RWPE1 (cell line): Measurements from ENCODE around the gene CPT1C.

ENCODE experiments used
- CTCF ChIA-PET: fragments of 350-600 bp; sonication (Branson Sonifier 250); formaldehyde crosslinking; extraction: SDS; loops from one replicate; lab custom pipeline; 2021; lab: Yijun Ruan, JAX
- POLR2A ChIA-PET: fragments of 400-600 bp; formaldehyde crosslinking; extraction: SDS; loops from one replicate; lab custom pipeline; 2020; ENCODE audit warnings: antibody characterized with exemption; ENCODE audit not compliant: low non-redundant PET; lab: Yijun Ruan, JAX
- DNase-seq: peaks from one replicate; pipeline ENCODE4 v3.0.0; 2012; ENCODE audit warnings: low spot score
- H3K27ac ChIP-seq: fragments of 450-650 bp; 2 replicates; pipeline ENCODE4 v1.5.1; 2017
- TF ChIP-seq, protein P1 (sequence below): fragments of 450-650 bp; conservative IDR thresholded peaks from 2 replicates; pipeline ENCODE4 v1.5.1; 2017; ENCODE audit warnings: low read depth, mild to moderate bottlenecking

Gene CPT1C

DNA sequence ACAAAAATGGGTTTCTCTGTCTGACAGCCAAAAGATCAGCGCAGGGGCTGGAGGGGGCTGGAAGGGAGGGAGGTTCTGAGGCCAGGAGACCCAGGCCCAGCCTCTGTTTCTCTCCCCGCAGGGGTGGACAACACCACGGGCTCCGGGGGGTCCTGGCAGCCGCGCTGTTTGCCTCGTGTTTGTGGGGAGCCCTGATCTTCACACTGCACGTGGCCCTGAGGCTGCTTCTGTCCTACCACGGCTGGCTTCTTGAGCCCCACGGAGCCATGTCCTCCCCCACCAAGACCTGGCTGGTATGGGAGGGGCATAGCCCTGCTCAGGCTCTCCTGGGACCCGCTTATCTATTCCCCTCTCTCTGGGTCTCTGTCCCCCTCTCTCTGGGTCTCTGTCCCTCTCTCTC is 9.6 kb downstream of the CPT1C start:
- TF ChIP-seq, protein P1, sequence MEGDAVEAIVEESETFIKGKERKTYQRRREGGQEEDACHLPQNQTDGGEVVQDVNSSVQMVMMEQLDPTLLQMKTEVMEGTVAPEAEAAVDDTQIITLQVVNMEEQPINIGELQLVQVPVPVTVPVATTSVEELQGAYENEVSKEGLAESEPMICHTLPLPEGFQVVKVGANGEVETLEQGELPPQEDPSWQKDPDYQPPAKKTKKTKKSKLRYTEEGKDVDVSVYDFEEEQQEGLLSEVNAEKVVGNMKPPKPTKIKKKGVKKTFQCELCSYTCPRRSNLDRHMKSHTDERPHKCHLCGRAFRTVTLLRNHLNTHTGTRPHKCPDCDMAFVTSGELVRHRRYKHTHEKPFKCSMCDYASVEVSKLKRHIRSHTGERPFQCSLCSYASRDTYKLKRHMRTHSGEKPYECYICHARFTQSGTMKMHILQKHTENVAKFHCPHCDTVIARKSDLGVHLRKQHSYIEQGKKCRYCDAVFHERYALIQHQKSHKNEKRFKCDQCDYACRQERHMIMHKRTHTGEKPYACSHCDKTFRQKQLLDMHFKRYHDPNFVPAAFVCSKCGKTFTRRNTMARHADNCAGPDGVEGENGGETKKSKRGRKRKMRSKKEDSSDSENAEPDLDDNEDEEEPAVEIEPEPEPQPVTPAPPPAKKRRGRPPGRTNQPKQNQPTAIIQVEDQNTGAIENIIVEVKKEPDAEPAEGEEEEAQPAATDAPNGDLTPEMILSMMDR, result no peak
- ChIA-PET CTCF (no interaction called here), POLR2A (no interaction called here)
- DNase-seq, result no peak
- no peak overlapping the region for H3K27ac ChIP-seq

DNA sequence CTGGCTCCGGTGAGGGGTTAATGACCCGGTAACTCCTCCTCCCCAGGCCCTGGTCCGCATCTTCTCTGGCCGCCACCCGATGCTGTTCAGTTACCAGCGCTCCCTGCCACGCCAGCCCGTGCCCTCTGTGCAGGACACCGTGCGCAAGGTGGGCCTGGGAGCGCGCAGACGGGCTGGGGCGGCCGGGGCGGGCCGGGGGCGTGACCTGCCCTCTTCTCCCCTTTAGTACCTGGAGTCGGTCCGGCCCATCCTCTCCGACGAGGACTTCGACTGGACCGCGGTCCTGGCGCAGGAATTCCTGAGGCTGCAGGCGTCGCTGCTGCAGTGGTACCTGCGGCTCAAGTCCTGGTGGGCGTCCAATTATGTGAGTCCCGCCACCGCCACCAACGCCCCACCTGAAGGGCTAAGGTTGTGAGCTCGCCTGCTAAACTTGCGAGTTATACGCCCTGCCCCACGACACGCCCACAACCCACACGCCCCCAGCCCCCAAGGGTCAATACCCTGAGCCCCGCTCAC is 10.4 kb downstream of the CPT1C start:
- ChIA-PET POLR2A (no interaction called here), CTCF (no interaction called here)
- no peak for DNase-seq
- TF ChIP-seq, protein P1, result no peak
- H3K27ac ChIP-seq, result no peak overlapping the region

DNA sequence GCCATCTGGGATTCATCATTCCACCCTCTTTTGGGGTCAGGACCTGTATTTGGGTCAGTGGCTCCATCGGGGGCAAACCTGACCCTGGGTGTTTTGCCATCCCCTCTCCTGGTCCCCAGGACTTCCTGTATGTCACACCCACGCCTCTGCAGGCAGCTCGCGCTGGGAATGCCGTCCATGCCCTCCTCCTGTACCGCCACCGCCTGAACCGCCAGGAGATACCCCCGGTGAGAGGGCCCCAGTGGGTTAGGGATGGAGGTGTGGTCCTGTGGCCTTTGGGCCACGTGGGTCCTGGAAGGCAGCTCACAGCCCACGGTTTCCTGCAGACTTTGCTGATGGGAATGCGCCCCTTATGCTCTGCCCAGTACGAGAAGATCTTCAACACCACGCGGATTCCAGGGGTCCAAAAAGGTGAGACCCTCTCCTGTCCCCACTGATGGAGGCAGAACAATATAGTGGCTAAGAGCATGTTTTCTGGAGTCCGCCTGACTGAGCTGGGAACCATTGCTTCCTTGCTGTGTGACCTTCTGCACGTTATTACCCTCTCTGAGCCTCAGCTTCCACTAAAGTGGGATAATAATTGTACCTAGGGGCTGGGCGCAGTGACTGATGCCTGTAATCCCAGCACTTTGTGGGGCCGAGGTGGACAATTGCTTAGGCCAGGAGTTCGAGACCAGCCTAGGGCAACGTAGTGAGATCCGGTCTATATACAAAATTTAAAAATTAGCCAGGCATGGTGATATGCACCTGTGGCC is 14.1 kb downstream of the CPT1C start:
- ChIA-PET CTCF (interaction anchor here (0.7 kb wide), 1 partner anchor 24 kb away, joined by 3 read pairs; no protein-coding TSS in a partner anchor), POLR2A (no interaction called here)
- H3K27ac ChIP-seq, result no peak overlapping the region
- TF ChIP-seq, protein P1, result no peak
- no peak for DNase-seq

DNA sequence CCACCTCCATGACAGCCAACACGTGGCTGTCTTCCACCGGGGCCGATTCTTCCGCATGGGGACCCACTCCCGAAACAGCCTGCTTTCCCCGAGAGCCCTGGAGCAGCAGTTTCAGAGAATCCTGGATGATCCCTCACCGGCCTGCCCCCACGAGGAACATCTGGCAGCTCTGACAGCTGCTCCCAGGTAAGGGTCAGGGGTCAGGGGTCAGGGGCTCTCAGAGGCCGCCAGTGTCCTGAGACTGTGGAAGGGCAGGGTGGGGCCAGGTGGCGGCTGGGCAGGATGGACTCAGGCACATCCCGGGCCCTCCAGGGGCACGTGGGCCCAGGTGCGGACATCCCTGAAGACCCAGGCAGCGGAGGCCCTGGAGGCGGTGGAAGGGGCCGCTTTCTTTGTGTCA is 15.0 kb downstream of the CPT1C start:
- ChIA-PET CTCF (no interaction called here), POLR2A (no interaction called here)
- no peak overlapping the region for H3K27ac ChIP-seq
- DNase-seq, result no peak
- TF ChIP-seq, protein P1, result no peak

DNA sequence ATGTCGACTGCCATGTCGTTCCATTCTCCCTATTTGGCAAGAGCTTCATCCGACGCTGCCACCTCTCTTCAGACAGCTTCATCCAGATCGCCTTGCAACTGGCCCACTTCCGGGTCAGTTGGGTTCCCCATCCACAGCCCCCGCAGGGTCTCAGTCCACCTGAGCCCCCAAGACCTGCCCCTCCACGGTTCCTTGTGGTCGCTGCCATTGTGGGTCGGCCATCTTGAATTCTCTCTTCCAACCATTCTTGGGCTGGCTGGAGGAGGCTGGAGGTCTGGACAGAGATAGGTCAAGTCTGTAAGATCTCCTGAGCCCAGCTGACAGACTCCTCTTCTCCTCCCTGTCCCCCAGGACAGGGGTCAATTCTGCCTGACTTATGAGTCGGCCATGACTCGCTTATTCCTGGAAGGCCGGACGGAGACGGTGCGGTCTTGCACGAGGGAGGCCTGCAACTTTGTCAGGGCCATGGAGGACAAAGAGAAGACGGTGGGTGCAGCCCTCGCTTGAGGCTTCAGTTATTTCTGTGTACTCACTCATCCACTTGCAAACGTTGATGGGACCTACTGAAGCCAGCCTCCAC is 19.5 kb downstream of the CPT1C start:
- H3K27ac ChIP-seq, result no peak overlapping the region
- POLR2A ChIA-PET, result no interaction called here
- DNase-seq, result no peak
- TF ChIP-seq, protein P1, result no peak
- CTCF ChIA-PET, result no interaction called here

DNA sequence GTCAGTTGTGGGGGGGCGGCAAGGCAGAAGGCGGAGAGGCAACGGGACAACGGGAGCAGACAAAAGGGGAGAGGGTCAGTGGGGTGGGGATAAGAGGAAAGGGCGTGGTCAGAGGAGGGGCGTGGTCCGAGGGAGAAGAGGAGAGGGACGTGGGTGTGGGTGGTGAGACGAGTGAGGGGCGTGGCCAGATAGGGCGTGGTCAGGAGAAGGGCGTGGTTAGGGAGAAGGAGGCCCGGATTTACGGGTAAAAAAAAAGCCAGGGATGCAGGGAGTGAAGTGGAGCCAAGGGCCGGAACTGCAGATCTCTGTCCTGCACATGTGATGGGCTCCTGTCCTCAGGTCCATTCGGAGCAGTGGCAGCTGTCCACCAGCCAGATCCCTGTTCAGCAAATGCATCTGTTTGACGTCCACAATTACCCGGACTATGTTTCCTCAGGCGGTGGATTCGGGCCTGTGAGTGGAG is 21.5 kb downstream of the CPT1C start:
- CTCF ChIA-PET, result interaction anchor here (0.6 kb wide), 1 partner anchor 47 kb away, joined by 3 read pairs; no protein-coding TSS in a partner anchor
- POLR2A ChIA-PET, result no interaction called here
- peak; percentile 57 for DNase-seq
- no peak overlapping the region for H3K27ac ChIP-seq
- TF ChIP-seq, protein P1, result no peak
